Lower leg skin (tissue), 3 donors: ENCODE measurements around the gene GJC1.

Experiments used
- POLR2A ChIP-seq, 2 donors: fragments of 450-650 bp; IDR thresholded peaks; one replicate each; pipeline ENCODE4 v1.6.1; 2016 to 2017; ENCODE audit warnings: antibody characterized with exemption in 2 of 2, mild to moderate bottlenecking in 1 of 2, moderate library complexity in 1 of 2
- TF ChIP-seq, protein P1 (sequence below), 3 donors: fragments of 450-650 bp; IDR thresholded peaks; one replicate each; pipeline ENCODE4 v1.5.1; 2016; ENCODE audit warnings: antibody characterized with exemption in 3 of 3, mild to moderate bottlenecking in 3 of 3, moderate library complexity in 2 of 3

DNA sequence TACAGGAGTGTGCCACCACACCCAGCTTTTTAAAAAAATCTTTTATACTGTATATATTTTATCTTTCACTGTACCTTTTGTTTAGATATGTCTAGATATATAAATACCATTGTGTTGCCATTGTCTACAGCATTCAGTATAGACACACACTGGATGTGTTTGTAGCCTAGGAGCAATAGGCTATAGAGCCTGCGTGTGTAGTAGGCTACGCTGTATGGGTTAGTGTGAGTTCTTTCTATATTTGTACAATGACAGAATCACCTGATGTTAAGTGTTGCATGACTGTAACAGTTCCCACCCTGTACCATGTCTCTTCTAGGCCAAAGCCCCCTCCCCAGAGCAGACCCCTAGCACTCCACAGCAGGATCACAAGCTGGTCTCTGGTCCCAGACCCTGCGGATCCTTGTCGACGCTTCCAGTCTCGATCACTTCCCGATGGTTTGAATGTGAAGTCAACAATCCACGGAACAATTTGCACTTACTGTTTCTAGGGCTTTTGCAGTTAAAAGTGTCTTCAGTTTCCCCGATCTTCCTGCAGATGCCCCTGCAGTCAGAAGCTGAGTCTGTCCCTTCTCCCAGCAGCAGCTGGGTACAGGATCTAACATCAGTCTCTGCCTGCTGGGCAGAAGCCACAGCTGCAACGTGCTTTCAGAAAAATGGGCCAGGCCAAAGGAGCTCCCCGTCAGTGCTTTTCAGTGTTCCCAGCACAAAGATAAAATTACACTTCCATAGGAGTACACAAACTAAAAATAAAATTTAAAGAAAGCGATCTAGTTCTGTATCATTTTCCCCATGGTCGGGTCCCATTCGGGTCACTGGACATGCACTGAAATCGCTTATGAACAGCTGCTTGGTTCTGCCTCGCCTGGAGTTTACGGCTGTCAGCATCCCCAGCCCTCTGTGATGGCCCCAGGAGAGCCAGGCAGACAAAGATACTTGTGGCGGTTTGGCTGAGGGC lies 35.9 kb downstream of the GJC1 start:
- TF ChIP-seq, protein P1, sequence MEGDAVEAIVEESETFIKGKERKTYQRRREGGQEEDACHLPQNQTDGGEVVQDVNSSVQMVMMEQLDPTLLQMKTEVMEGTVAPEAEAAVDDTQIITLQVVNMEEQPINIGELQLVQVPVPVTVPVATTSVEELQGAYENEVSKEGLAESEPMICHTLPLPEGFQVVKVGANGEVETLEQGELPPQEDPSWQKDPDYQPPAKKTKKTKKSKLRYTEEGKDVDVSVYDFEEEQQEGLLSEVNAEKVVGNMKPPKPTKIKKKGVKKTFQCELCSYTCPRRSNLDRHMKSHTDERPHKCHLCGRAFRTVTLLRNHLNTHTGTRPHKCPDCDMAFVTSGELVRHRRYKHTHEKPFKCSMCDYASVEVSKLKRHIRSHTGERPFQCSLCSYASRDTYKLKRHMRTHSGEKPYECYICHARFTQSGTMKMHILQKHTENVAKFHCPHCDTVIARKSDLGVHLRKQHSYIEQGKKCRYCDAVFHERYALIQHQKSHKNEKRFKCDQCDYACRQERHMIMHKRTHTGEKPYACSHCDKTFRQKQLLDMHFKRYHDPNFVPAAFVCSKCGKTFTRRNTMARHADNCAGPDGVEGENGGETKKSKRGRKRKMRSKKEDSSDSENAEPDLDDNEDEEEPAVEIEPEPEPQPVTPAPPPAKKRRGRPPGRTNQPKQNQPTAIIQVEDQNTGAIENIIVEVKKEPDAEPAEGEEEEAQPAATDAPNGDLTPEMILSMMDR (IDR thresholded peaks at IDR 0.05): no peak
- no peak for TF ChIP-seq POLR2A (IDR thresholded peaks at IDR 0.05)
